SK-N-SH treated with all-trans-retinoic acid at 6 μM for 48 hours (cell line): ENCODE results near the gene TNFSF13.

Experiments
- ATAC-seq: fragments of 200-7000 bp; cut with Tn5 transposase; 3 replicates; pipeline ENCODE4 v1.9.1; 2020; ENCODE audit warnings: mild to moderate bottlenecking, moderate library complexity
- ARNTL ChIP-seq: fragments of 450-650 bp; formaldehyde crosslinking; IDR thresholded peaks from 2 replicates; pipeline ENCODE4 v1.5.0; 2020; ENCODE audit warnings: low read depth, mild to moderate bottlenecking, moderate library complexity, borderline replicate concordance
- BACH2 ChIP-seq: fragments of 250-450 bp; sonication (Bioruptor Pico); IDR thresholded peaks from 2 replicates; pipeline ENCODE4 v1.9.0; 2021; ENCODE audit warnings: mild to moderate bottlenecking, borderline replicate concordance
- CSDC2 ChIP-seq: fragments of 250-450 bp; sonication (Bioruptor Pico); IDR thresholded peaks from 2 replicates; pipeline ENCODE4 v1.5.0; 2020; ENCODE audit warnings: mild to moderate bottlenecking, moderate library complexity
- ESRRG ChIP-seq: fragments of 250-450 bp; sonication (Bioruptor Pico); IDR thresholded peaks from 2 replicates; pipeline ENCODE4 v1.6.1; 2021; ENCODE audit warnings: mild to moderate bottlenecking
- OSR1 ChIP-seq: fragments of 250-450 bp; sonication (Bioruptor Pico); IDR thresholded peaks from 2 replicates; pipeline ENCODE4 v1.8.0; 2022; ENCODE audit warnings: moderate library complexity, mild to moderate bottlenecking, inconsistent platforms
- PPARA ChIP-seq: fragments of 250-450 bp; sonication (Bioruptor Pico); IDR thresholded peaks from 2 replicates; pipeline ENCODE4 v1.5.0; 2020; ENCODE audit warnings: mild to moderate bottlenecking, borderline replicate concordance
- RARB ChIP-seq: fragments of 250-450 bp; sonication (Bioruptor Pico); IDR thresholded peaks from 2 replicates; pipeline ENCODE4 v1.8.0; 2021; ENCODE audit warnings: mild to moderate bottlenecking, moderate library complexity
- SNAI2 ChIP-seq: fragments of 250-450 bp; sonication (Bioruptor Pico); IDR thresholded peaks from 2 replicates; pipeline ENCODE4 v1.5.0; 2020; ENCODE audit warnings: mild to moderate bottlenecking, moderate library complexity
- TCF4 ChIP-seq: fragments of 250-450 bp; sonication (Bioruptor Pico); IDR thresholded peaks from 2 replicates; pipeline ENCODE4 v1.8.0; 2021; ENCODE audit warnings: mild to moderate bottlenecking, moderate library complexity, borderline replicate concordance
- ZC3H10 ChIP-seq: fragments of 250-450 bp; sonication (Bioruptor Pico); IDR thresholded peaks from 2 replicates; pipeline ENCODE4 v1.5.1; 2021; ENCODE audit warnings: mild to moderate bottlenecking, moderate library complexity
- ZFP3 ChIP-seq: fragments of 250-450 bp; sonication (Bioruptor Pico); IDR thresholded peaks from 2 replicates; pipeline ENCODE4 v1.5.0; 2020; ENCODE audit warnings: mild to moderate bottlenecking, moderate library complexity
- ZFP30 ChIP-seq: fragments of 450-650 bp; formaldehyde crosslinking; IDR thresholded peaks from 2 replicates; pipeline ENCODE4 v1.5.0; 2022; ENCODE audit warnings: mild to moderate bottlenecking, moderate library complexity
- ZNF565 ChIP-seq: fragments of 450-650 bp; formaldehyde crosslinking; conservative IDR thresholded peaks from 2 replicates; pipeline ENCODE4 v1.5.0; 2020; ENCODE audit warnings: low read depth, mild to moderate bottlenecking, moderate library complexity
- ZNF70 ChIP-seq: fragments of 450-650 bp; formaldehyde crosslinking; IDR thresholded peaks from 2 replicates; pipeline ENCODE4 v1.5.0; 2020; ENCODE audit warnings: mild to moderate bottlenecking, moderate library complexity
- ZNF8 ChIP-seq: fragments of 450-650 bp; formaldehyde crosslinking; IDR thresholded peaks from 2 replicates; pipeline ENCODE4 v1.5.0; 2020; ENCODE audit warnings: mild to moderate bottlenecking, moderate library complexity
- TF ChIP-seq, protein P1 (sequence below): fragments of 250-450 bp; sonication (Bioruptor Pico); IDR thresholded peaks from 2 replicates; pipeline ENCODE4 v1.8.0; 2020; ENCODE audit warnings: mild to moderate bottlenecking, moderate library complexity, borderline replicate concordance
- TF ChIP-seq, protein P2 (sequence below): fragments of 250-450 bp; sonication (Bioruptor Pico); IDR thresholded peaks from 2 replicates; pipeline ENCODE4 v1.8.0; 2021; ENCODE audit warnings: low read depth, mild to moderate bottlenecking, moderate library complexity, borderline replicate concordance
- TF ChIP-seq, protein P3 (sequence below): fragments of 250-450 bp; sonication (Bioruptor Pico); IDR thresholded peaks from 2 replicates; pipeline ENCODE4 v1.5.0; 2020; ENCODE audit warnings: mild to moderate bottlenecking, moderate library complexity
- TF ChIP-seq, protein P4 (sequence below): fragments of 250-450 bp; sonication (Bioruptor Pico); IDR thresholded peaks from 2 replicates; pipeline ENCODE4 v1.5.1; 2020; ENCODE audit warnings: low read depth, mild to moderate bottlenecking, moderate library complexity

The TNFSF13 gene

DNA sequence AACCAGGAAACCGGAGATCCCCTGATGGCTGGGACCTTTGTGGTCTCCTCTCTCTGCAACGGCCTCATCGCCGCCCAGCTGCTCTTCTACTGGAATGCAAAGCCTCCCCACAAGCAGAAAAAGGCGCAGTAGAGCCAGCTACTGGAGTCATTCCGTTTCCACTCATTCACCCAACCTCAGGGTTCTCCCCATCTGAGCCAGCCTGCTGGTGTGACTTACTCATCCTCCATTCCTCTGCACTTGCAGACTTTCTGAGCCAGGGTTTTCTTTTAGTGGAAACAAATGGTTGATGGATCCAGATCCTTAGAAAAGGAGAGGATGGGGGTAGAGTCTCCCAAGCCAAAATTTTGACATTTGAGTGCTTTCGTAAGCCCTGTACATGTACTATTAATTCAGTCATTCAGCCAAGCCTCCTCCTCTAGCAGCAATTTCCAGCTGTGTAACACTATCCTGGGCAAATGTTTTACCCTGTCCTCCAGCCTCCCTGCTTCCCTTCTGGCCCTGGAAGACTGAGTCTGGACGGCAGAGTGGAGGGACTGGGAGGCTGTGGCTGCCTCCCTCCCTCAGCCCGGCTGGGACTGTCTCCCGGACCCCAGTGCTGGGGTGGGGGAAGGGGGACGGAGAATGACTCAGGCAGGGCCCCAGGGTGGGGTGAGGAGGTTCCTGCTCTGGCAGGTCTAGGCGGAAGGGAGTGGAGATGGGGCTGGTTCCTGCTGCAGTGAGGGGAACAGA is 29.0 kb downstream of the TNFSF13 start:
- ATAC-seq, result peak; percentile 44
- no peak for TF ChIP-seq CSDC2
- TF ChIP-seq, protein P1, sequence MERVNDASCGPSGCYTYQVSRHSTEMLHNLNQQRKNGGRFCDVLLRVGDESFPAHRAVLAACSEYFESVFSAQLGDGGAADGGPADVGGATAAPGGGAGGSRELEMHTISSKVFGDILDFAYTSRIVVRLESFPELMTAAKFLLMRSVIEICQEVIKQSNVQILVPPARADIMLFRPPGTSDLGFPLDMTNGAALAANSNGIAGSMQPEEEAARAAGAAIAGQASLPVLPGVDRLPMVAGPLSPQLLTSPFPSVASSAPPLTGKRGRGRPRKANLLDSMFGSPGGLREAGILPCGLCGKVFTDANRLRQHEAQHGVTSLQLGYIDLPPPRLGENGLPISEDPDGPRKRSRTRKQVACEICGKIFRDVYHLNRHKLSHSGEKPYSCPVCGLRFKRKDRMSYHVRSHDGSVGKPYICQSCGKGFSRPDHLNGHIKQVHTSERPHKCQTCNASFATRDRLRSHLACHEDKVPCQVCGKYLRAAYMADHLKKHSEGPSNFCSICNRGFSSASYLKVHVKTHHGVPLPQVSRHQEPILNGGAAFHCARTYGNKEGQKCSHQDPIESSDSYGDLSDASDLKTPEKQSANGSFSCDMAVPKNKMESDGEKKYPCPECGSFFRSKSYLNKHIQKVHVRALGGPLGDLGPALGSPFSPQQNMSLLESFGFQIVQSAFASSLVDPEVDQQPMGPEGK (CRISPR knock-in tag), result no peak
- no peak for TF ChIP-seq RARB (CRISPR knock-in tag)
- no peak for TF ChIP-seq BACH2 (CRISPR knock-in tag)
- TF ChIP-seq, protein P2, sequence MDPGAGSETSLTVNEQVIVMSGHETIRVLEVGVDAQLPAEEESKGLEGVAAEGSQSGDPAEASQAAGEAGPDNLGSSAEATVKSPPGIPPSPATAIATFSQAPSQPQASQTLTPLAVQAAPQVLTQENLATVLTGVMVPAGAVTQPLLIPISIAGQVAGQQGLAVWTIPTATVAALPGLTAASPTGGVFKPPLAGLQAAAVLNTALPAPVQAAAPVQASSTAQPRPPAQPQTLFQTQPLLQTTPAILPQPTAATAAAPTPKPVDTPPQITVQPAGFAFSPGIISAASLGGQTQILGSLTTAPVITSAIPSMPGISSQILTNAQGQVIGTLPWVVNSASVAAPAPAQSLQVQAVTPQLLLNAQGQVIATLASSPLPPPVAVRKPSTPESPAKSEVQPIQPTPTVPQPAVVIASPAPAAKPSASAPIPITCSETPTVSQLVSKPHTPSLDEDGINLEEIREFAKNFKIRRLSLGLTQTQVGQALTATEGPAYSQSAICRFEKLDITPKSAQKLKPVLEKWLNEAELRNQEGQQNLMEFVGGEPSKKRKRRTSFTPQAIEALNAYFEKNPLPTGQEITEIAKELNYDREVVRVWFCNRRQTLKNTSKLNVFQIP (CRISPR knock-in tag), result no peak
- TF ChIP-seq PPARA, result no peak
- no peak for TF ChIP-seq ZNF8 (CRISPR knock-in tag)
- TF ChIP-seq, protein P3, sequence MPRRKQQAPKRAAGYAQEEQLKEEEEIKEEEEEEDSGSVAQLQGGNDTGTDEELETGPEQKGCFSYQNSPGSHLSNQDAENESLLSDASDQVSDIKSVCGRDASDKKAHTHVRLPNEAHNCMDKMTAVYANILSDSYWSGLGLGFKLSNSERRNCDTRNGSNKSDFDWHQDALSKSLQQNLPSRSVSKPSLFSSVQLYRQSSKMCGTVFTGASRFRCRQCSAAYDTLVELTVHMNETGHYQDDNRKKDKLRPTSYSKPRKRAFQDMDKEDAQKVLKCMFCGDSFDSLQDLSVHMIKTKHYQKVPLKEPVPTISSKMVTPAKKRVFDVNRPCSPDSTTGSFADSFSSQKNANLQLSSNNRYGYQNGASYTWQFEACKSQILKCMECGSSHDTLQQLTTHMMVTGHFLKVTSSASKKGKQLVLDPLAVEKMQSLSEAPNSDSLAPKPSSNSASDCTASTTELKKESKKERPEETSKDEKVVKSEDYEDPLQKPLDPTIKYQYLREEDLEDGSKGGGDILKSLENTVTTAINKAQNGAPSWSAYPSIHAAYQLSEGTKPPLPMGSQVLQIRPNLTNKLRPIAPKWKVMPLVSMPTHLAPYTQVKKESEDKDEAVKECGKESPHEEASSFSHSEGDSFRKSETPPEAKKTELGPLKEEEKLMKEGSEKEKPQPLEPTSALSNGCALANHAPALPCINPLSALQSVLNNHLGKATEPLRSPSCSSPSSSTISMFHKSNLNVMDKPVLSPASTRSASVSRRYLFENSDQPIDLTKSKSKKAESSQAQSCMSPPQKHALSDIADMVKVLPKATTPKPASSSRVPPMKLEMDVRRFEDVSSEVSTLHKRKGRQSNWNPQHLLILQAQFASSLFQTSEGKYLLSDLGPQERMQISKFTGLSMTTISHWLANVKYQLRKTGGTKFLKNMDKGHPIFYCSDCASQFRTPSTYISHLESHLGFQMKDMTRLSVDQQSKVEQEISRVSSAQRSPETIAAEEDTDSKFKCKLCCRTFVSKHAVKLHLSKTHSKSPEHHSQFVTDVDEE (CRISPR knock-in tag), result no peak
- no peak for TF ChIP-seq OSR1
- no peak for TF ChIP-seq ZNF70 (CRISPR knock-in tag)
- TF ChIP-seq ZFP30 (CRISPR knock-in tag), result no peak
- no peak for TF ChIP-seq TCF4 (CRISPR knock-in tag)

DNA sequence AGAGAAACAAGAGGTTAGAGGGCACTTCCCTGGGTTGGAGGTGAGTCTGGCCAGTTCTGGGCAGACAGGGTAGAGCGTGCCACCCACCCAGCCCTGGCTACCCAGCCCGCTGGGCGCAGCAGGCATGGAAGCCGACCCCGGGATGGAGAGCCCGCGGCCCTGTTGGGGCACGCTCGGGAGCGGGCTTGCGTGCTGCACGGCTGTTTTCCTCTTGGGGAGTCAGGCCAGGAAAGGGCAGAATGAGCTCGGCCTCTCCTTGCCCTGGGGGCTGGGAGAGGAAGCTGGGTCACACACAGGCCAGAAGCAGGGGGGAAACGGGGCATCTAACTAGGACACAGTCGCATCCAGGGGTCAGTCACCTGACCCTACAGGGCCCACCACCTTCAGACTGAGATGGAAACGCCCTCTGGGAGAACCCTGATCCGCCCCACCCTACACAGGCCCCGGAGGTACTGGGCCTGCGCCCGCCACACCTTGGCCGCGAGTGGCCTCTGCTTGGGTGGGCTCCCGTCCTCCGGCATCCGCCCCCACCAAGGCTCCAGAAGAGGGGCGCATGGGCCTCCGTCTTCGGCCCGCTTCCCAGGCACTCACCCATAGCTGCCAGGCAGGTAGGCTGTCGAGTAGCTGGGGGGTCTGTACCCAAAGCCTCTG is 30.1 kb downstream of the TNFSF13 start:
- no peak for ATAC-seq
- TF ChIP-seq OSR1 (no peak), ZNF8 (CRISPR knock-in tag) (no peak), BACH2 (CRISPR knock-in tag) (no peak), ESRRG (no peak), ZNF565 (no peak), ZFP30 (CRISPR knock-in tag) (no peak), PPARA (no peak), TCF4 (CRISPR knock-in tag) (no peak), ZNF70 (CRISPR knock-in tag) (no peak), ARNTL (CRISPR knock-in tag) (no peak)
- TF ChIP-seq, protein P2 (CRISPR knock-in tag), result no peak

DNA sequence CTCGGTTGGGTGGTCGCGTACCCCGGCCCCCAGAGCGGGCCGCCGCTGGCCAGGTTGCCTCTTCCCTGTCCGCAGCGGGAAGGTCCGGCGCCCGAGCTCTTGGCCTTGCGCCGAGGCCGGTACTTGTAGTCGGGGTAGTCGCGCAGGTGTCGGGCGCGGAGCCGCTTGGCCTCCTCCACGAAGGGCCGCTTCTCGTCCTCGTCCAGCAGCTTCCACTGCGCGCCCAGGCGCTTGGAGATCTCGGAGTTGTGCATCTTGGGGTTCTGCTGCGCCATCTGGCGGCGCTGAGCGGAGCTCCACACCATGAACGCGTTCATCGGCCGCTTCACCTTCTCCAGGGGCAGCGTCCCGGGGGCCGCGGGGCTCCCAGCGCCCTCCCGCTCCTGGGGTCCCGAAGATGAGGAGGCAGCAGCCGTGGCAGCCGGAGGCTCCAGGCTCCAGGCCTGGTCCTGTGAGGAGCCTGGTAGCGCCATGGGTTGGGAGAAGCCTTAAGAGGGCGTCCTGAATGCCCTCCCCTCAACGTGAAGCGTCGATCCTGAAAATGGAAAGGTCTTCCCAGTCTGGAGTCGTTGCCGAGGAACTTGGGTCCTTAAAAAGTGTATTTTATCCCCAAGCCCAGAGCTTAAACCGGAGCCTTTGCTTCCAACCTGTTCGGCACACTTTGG is 30.8 kb downstream of the TNFSF13 start:
- ATAC-seq, result peak; percentile 78
- TF ChIP-seq, protein P4, sequence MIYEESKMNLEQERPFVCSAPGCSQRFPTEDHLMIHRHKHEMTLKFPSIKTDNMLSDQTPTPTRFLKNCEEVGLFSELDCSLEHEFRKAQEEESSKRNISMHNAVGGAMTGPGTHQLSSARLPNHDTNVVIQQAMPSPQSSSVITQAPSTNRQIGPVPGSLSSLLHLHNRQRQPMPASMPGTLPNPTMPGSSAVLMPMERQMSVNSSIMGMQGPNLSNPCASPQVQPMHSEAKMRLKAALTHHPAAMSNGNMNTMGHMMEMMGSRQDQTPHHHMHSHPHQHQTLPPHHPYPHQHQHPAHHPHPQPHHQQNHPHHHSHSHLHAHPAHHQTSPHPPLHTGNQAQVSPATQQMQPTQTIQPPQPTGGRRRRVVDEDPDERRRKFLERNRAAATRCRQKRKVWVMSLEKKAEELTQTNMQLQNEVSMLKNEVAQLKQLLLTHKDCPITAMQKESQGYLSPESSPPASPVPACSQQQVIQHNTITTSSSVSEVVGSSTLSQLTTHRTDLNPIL (CRISPR knock-in tag), result no peak
- TF ChIP-seq ZC3H10 (CRISPR knock-in tag) (no peak), ARNTL (CRISPR knock-in tag) (no peak), RARB (CRISPR knock-in tag) (no peak), ZNF565 (no peak), ESRRG (no peak), ZFP3 (CRISPR knock-in tag) (no peak), CSDC2 (no peak), PPARA (no peak), TCF4 (CRISPR knock-in tag) (no peak), BACH2 (CRISPR knock-in tag) (no peak), ZNF8 (CRISPR knock-in tag) (no peak), SNAI2 (CRISPR knock-in tag) (no peak)
- TF ChIP-seq, protein P3 (CRISPR knock-in tag), result no peak
- TF ChIP-seq, protein P1 (CRISPR knock-in tag), result no peak
